Erythroblast (primary cell): Measurements from ENCODE around the gene ERC2.

Experiments used
- DNase-seq, 2 experiments: peaks; one replicate each; lab custom pipeline; 2025; lab: John Stamatoyannopoulos, UW
- GATA1 ChIP-seq: IDR thresholded peaks from 2 replicates; pipeline ENCODE4 v1.6.1; 2011; ENCODE audit warnings: low read depth, mild to moderate bottlenecking, control low read depth, low read length, moderate library complexity
- POLR2A ChIP-seq: IDR thresholded peaks from 2 replicates; pipeline ENCODE4 v1.6.1; 2011; ENCODE audit warnings: mild to moderate bottlenecking, low read length

ERC2 gene

GRCh38 chr3:55637906-55638638 is 830.2 kb downstream of the ERC2 start:
- no peak for DNase-seq
- TF ChIP-seq POLR2A (no peak), GATA1 (no peak)

- TF ChIP-seq GATA1, result no peak
- no peak for TF ChIP-seq POLR2A
Measured at GRCh38 chr3:55636300-55637195, 831.7 kb downstream of the ERC2 start.

GRCh38 chr3:55634345-55634744 is 833.9 kb downstream of the ERC2 start:
- DNase-seq, result no peak
- TF ChIP-seq GATA1 (no peak), POLR2A (no peak)

More at GRCh38 chr3:55636300-55637195, 831.7 kb downstream of the ERC2 start:
- no peak for DNase-seq

GRCh38 chr3:55633333-55633732 is 834.9 kb downstream of the ERC2 start:
- TF ChIP-seq GATA1, result no peak
- TF ChIP-seq POLR2A, result no peak
- DNase-seq, result no peak

- TF ChIP-seq GATA1, result no peak
- no peak for TF ChIP-seq POLR2A
- no peak for DNase-seq
Measured at GRCh38 chr3:55631766-55632331, 836.4 kb downstream of the ERC2 start.

- no peak for DNase-seq
- no peak for TF ChIP-seq POLR2A
- TF ChIP-seq GATA1, result no peak
Measured at GRCh38 chr3:55630921-55631299, 837.4 kb downstream of the ERC2 start.

- TF ChIP-seq GATA1, result no peak
- TF ChIP-seq POLR2A, result no peak
- DNase-seq, result no peak
Measured at GRCh38 chr3:55630280-55630920, 837.9 kb downstream of the ERC2 start.

- no peak for DNase-seq
- TF ChIP-seq POLR2A, result no peak
Measured at GRCh38 chr3:55629432-55629831, 838.8 kb downstream of the ERC2 start.

GRCh38 chr3:55626279-55626665 is 842.0 kb downstream of the ERC2 start:
- no peak for DNase-seq
- TF ChIP-seq POLR2A, result no peak
- TF ChIP-seq GATA1, result no peak

GRCh38 chr3:55624238-55624637 is 844.0 kb downstream of the ERC2 start:
- TF ChIP-seq GATA1 (no peak), POLR2A (no peak)
- DNase-seq, result no peak

- no peak for TF ChIP-seq POLR2A
- TF ChIP-seq GATA1, result no peak
- DNase-seq, result no peak
Measured at GRCh38 chr3:55623786-55624185, 844.5 kb downstream of the ERC2 start.

GRCh38 chr3:55622733-55623132 is 845.5 kb downstream of the ERC2 start:
- no peak for DNase-seq
- TF ChIP-seq GATA1 (no peak), POLR2A (no peak)

GRCh38 chr3:55622116-55622515 is 846.2 kb downstream of the ERC2 start:
- TF ChIP-seq POLR2A, result no peak
- TF ChIP-seq GATA1, result no peak
- DNase-seq, result no peak

GRCh38 chr3:55621648-55622047 is 846.6 kb downstream of the ERC2 start:
- TF ChIP-seq POLR2A (no peak), GATA1 (no peak)
- no peak for DNase-seq
